ENCODE measurements around the gene SLC9B2.

DNA sequence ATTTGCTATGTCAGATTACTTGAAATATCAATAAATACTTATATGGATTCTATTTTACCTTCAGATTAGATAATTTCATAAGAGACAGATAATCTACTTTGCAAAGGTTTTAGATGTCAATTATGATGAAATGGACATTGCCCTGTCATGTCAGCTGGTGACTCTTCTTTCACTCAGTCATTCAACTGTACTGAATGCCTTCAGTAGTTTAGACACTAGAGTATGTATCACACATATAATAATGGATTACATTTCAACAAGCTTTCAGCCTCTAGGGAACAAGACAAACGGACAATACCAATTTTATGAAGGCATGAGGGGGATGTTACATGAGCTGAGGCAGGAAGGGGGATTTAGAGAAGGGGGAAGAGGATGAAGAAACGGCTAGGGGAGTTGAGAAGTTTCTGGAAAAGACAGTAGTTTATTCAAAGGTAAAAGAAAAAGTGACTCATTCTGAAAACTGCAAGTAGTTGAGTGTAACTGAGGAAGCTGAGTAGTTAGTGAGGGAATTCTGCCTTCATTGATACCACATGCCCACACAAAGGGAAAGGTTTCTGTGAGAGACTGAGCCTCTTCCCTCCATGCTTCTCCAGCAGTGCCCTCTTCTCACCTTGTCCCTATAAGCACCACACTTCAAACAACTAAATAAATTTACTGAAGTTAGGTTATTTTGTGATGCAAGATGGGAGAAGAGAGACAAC, 25.7 kb downstream of the SLC9B2 start:
- TF ChIP-seq, protein P1, sequence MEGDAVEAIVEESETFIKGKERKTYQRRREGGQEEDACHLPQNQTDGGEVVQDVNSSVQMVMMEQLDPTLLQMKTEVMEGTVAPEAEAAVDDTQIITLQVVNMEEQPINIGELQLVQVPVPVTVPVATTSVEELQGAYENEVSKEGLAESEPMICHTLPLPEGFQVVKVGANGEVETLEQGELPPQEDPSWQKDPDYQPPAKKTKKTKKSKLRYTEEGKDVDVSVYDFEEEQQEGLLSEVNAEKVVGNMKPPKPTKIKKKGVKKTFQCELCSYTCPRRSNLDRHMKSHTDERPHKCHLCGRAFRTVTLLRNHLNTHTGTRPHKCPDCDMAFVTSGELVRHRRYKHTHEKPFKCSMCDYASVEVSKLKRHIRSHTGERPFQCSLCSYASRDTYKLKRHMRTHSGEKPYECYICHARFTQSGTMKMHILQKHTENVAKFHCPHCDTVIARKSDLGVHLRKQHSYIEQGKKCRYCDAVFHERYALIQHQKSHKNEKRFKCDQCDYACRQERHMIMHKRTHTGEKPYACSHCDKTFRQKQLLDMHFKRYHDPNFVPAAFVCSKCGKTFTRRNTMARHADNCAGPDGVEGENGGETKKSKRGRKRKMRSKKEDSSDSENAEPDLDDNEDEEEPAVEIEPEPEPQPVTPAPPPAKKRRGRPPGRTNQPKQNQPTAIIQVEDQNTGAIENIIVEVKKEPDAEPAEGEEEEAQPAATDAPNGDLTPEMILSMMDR (IDR thresholded peaks at IDR 0.05), result no peak
- no peak for TF ChIP-seq POLR2A (IDR thresholded peaks at IDR 0.05)

Measured in body of pancreas (tissue), 4 donors.